Prostate gland (tissue), 2 donors: ENCODE data around the gene TP53BP1.

Experiments used
- POLR2A ChIP-seq: fragments of 450-650 bp; IDR thresholded peaks from one replicate; pipeline ENCODE4 v1.6.1; 2016; ENCODE audit warnings: antibody characterized with exemption, mild to moderate bottlenecking
- POLR2AphosphoS5 ChIP-seq: sonication (generic); formaldehyde crosslinking; IDR thresholded peaks from one replicate; pipeline ENCODE4 v1.6.1; 2017; ENCODE audit warnings: antibody characterized with exemption
- TF ChIP-seq, protein P1 (sequence below), 4 experiments: fragments of 200-600 bp in 2 of 4; fragments of 450-650 bp in 2 of 4; sonication (generic) in 2 of 4; IDR thresholded peaks; 1 replicate in 3 of 4; 2 replicates in 1 of 4; pipeline ENCODE4 v1.5.1; 2016 to 2019; ENCODE audit warnings: antibody characterized with exemption in 4 of 4, mild to moderate bottlenecking in 2 of 4, moderate library complexity in 2 of 4

DNA sequence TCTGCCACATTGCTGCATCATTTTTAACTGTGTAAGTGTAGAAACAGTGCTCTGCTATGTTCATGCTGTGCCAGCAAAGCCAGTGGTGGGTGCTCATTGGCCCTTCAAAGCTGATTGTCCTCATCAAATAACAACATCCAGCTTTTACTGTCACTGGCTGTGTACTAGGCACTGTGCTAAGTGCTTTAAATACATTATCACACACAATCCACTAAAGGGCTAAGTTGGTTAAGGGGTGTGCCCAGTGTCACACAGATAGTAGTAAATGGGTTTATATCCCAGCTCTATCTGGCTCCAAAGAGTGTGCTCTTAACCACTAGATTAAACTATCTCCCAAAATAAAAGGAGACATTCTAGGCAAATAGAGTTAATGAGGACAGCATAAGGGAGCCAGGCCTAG, 114.4 kb downstream of the TP53BP1 start:
- TF ChIP-seq, protein P1, sequence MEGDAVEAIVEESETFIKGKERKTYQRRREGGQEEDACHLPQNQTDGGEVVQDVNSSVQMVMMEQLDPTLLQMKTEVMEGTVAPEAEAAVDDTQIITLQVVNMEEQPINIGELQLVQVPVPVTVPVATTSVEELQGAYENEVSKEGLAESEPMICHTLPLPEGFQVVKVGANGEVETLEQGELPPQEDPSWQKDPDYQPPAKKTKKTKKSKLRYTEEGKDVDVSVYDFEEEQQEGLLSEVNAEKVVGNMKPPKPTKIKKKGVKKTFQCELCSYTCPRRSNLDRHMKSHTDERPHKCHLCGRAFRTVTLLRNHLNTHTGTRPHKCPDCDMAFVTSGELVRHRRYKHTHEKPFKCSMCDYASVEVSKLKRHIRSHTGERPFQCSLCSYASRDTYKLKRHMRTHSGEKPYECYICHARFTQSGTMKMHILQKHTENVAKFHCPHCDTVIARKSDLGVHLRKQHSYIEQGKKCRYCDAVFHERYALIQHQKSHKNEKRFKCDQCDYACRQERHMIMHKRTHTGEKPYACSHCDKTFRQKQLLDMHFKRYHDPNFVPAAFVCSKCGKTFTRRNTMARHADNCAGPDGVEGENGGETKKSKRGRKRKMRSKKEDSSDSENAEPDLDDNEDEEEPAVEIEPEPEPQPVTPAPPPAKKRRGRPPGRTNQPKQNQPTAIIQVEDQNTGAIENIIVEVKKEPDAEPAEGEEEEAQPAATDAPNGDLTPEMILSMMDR (IDR thresholded peaks at IDR 0.05), result no peak
- no peak for TF ChIP-seq POLR2A
- no peak for TF ChIP-seq POLR2AphosphoS5
